KOPT-K1 (cell line): ENCODE data around the gene KRTAP5-9.
"Not testable (repeated sequence)": the region's sequence is repeated elsewhere in the genome, so short reads cannot be mapped to it uniquely, and the experiment has no call there.

Source experiments
- H3K27ac ChIP-seq: fragments of 200-600 bp; sonication (generic); 2 replicates; pipeline ENCODE4 v1.5.1; 2016; ENCODE audit warnings: antibody characterized with exemption, mild to moderate bottlenecking, low read depth, low read length; ENCODE audit not compliant: poor library complexity, severe bottlenecking
- H3K36me3 ChIP-seq: fragments of 200-600 bp; sonication (generic); 2 replicates; pipeline ENCODE4 v1.5.1; 2017; ENCODE audit warnings: antibody characterized with exemption, mild to moderate bottlenecking, low read length, moderate library complexity; ENCODE audit not compliant: insufficient read depth
- H3K9me3 ChIP-seq: fragments of 200-600 bp; sonication (generic); 2 replicates; pipeline ENCODE4 v1.5.1; 2017; ENCODE audit warnings: antibody characterized with exemption, low read length, mild to moderate bottlenecking; ENCODE audit not compliant: insufficient read depth, poor library complexity, severe bottlenecking

KRTAP5-9 gene

DNA sequence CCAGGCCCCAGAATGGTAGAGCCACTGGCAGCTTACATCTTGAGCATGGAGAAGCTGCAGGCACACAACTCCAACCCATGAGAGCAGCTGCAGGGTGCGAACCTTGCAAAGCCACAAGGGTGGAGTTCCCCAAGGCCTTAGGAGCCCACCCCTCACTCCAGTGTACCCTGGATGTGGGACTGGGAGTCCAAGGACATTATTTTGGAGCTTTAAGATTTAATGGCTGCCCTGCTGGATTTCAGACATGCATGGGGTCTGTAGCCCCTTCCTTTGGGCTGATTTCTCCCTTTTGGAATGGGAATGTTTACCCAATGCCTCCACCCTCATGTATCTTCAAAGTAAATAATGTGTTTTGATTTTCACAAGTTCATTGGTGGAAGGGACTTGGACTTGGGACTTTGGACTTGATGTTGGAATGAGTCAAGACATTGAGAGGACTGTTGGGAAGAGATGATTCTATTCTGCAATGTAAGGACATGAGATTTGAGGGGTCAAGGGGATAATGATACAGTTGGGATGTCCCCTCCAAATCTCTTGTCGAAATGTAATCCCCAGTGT is 22.2 kb upstream of the KRTAP5-9 start:
- no peaks in the 10 kb centered on the region for H3K36me3 ChIP-seq
- no peaks in the 10 kb centered on the region for H3K9me3 ChIP-seq
- H3K27ac ChIP-seq = no peak overlapping the region

DNA sequence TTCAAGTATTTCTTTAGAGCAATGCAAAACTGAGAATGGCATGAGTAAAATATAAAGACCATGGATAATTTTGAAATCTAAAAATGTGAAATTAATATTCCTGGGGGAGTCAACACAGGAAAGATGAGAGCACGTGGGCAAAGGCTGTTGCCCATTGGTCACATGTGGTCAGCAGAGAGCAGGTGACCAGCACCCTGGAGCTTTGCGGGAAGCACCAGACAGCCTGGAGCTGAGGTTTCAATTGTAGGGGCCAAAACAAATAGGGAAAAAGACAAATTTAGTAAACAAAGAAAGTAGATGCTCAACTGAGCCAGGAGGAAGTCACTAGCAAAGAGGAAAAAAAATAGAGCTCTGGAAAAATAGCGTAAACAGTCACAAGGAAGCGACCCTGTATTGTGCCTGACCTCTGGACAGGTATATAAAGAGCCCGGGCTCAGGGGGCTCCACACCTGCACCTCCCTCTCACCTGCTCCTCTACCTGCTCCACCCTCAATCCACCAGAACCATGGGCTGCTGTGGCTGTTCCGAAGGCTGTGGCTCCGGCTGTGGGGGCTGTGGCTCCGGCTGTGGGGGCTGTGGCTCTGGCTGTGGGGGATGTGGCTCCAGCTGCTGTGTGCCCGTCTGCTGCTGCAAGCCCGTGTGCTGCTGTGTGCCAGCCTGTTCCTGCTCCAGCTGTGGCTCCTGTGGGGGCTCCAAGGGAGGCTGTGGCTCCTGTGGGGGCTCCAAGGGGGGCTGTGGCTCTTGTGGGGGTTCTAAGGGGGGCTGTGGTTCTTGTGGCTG is 21.2 kb upstream of the KRTAP5-9 start, which contains the start of gene KRTAP5-7:
Gene KRTAP5-7, plus strand, starts transcription at position 472 of the 780 bp plus-strand sequence. Its CDS starts 34 bp downstream, at position 506.
- not testable (repeated sequence) for H3K27ac ChIP-seq, H3K9me3 ChIP-seq, H3K36me3 ChIP-seq

DNA sequence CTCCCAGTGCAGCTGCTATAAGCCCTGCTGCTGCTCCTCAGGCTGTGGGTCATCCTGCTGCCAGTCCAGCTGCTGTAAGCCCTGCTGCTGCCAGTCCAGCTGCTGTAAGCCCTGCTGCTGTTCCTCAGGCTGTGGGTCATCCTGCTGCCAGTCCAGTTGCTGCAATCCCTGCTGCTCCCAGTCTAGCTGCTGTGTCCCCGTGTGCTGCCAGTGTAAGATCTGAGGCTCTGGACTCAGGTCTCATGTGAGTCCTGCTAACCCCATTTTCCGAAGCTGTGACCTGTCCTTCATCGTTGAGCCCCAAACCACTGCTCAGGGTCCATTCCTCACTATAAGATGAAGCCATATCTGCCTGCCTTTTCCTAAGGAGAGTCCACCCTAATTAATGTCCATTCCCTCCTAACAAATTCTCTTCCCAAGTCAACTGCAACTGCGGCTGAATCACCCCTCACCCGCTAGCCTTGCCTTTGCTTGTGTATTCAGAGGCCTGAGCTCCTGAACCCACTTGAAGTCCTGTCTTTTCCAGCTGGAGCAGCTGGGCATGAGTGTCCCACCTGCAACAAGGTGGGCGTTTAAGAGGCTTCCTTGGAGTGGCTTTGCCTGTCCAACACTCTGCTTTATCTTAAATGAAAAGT is 20.5 kb upstream of the KRTAP5-9 start:
- H3K27ac ChIP-seq = no peak overlapping the region
- H3K9me3 ChIP-seq = no peaks in the 10 kb centered on the region

DNA sequence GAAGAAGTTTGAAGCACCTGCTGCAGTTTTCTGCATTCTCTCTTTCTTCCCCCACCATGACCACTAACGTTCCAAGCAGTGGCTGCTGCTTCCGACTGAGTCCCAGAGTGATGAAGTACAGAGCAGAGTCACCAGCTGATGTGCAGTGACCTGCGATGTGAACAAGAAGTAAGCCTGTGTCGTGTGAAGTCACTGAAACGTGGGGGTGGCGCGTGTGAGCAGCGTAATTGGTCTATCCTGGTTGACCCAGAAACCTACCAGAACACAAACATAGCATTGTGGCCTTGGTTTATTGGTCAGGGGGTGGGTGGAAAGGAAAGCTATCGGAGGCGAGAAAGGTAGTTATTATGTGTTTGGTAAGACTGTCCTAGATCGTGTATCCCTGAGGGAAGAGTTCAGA is 17.6 kb upstream of the KRTAP5-9 start:
- H3K36me3 ChIP-seq = no peaks in the 10 kb centered on the region
- no peaks in the 10 kb centered on the region for H3K9me3 ChIP-seq
- H3K27ac ChIP-seq = no peak overlapping the region

More for the DNA sequence above, 20.5 kb upstream of the KRTAP5-9 start:
- H3K36me3 ChIP-seq = no peaks in the 10 kb centered on the region

GRCh38 chr11:71532036-71532610 is 16.1 kb upstream of the KRTAP5-9 start:
- no peak overlapping the region for H3K27ac ChIP-seq
- H3K9me3 ChIP-seq = no peaks in the 10 kb centered on the region
- H3K36me3 ChIP-seq = no peaks in the 10 kb centered on the region

DNA sequence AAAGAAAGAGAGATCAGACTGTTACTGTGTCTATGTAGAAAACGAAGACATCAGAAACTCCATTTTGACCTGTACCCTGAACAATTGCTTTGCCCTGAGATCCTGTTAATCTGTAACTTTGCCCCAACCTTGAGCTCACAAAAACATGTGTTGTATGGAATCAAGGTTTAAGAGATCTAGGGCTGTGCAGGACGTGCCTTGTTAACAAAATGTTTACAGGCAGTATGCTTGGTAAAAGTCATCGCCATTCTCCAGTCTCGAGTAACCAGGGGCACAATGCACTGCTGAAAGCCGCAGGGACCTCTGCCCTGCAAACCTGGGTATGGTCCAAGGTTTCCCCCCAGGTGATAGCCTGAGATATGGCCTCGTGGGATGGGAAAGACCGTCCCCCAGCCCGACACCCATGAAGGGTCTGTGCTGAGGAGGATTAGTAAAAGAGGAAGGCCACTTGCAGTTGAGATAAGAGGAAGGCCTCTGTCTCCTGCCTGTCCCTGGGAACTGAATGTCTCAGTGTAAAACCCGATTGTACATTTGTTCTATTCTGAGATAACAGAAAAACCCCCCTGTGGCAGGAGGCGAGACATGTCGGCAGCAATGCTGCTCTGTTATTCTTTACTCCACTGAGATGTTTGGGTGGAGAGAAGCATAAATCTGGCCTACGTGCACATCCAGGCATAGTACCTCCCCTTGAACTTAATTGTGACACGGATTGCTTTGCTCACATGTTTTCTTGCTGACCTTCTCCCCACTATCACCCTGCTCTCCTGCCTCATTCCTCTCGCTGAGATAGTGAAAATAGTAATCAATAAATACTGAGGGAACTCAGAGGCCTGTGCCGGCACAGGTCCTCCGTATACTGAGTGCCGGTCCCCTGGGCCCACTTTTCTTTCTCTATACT is 13.3 kb upstream of the KRTAP5-9 start:
- H3K36me3 ChIP-seq, H3K9me3 ChIP-seq, H3K27ac ChIP-seq: not testable (repeated sequence)

- Histone ChIP-seq H3K27ac (no peak overlapping the region), H3K9me3 (peaks cover 15% of the 10 kb centered on the region)
Measured at GRCh38 chr11:71535825-71536224, 12.4 kb upstream of the KRTAP5-9 start.

GRCh38 chr11:71537537-71537936 is 10.7 kb upstream of the KRTAP5-9 start:
- H3K36me3 ChIP-seq = no peaks in the 10 kb centered on the region
- H3K27ac ChIP-seq = no peak overlapping the region
- peaks cover 27% of the 10 kb centered on the region for H3K9me3 ChIP-seq

More at GRCh38 chr11:71535825-71536224, 12.4 kb upstream of the KRTAP5-9 start:
- no peaks in the 10 kb centered on the region for H3K36me3 ChIP-seq

DNA sequence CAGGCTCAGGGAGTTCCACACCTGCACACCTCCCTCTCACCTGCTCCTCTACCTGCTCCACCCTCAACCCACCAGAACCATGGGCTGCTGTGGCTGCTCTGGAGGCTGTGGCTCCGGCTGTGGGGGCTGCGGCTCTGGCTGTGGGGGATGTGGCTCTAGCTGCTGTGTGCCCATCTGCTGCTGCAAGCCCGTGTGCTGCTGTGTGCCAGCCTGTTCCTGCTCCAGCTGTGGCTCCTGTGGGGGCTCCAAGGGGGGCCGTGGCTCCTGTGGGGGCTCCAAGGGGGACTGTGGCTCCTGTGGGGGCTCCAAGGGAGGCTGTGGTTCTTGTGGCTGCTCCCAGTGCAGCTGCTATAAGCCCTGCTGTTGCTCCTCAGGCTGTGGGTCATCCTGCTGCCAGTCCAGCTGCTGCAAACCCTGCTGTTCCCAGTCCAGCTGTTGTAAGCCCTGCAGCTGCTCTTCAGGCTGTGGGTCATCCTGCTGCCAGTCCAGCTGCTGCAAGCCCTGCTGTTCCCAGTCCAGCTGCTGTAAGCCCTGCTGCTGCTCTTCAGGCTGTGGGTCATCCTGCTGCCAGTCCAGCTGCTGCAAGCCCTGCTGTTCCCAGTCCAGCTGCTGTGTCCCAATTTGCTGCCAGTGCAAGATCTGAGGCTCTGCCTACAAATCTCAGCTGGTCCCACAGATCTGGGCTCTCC is 10.1 kb upstream of the KRTAP5-9 start, which contains the start of gene KRTAP5-8:
Gene KRTAP5-8, plus strand, starts transcription at position 49 of the 689 bp plus-strand sequence. Its CDS starts 31 bp downstream, at position 80.
- not testable (repeated sequence) for H3K36me3 ChIP-seq, H3K27ac ChIP-seq
- peaks cover 27% of the 10 kb centered on the region for H3K9me3 ChIP-seq

- H3K27ac ChIP-seq = no peak overlapping the region
- peaks cover 27% of the 10 kb centered on the region for H3K9me3 ChIP-seq
- H3K36me3 ChIP-seq = no peaks in the 10 kb centered on the region
Measured at GRCh38 chr11:71538666-71538990, 9.6 kb upstream of the KRTAP5-9 start.

- H3K27ac ChIP-seq = no peak overlapping the region
- H3K9me3 ChIP-seq = peaks cover 27% of the 10 kb centered on the region
- no peaks in the 10 kb centered on the region for H3K36me3 ChIP-seq
Measured at GRCh38 chr11:71539017-71539416, 9.2 kb upstream of the KRTAP5-9 start.

DNA sequence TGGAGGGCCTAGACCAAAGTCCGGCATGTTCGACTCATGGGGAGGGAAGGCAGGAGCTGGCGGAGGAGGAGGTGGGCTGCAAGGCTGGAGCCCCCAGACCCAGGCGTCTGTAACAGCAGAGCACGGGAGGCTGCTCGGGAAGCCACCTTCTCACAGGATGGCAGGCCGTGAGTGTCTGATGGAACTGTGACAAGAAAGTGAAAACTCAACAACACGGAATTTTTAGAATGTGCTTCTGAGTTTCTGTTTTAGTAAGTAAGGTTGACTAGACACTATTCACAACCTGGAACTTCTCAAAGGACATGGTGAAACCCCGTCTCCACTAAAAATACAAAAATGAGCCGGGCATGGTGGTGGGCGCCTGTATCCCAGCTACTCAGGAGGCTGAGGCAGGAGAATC is 8.2 kb upstream of the KRTAP5-9 start:
- H3K36me3 ChIP-seq, H3K27ac ChIP-seq: not testable (repeated sequence)
- H3K9me3 ChIP-seq = peaks cover 27% of the 10 kb centered on the region

- H3K9me3 ChIP-seq = peaks cover 27% of the 10 kb centered on the region
- not testable (repeated sequence) for H3K27ac ChIP-seq, H3K36me3 ChIP-seq
Measured at GRCh38 chr11:71540521-71541304, 7.5 kb upstream of the KRTAP5-9 start.
